Measurements from ENCODE around the gene CELSR1. TPM values are rescaled to one million over a fixed set of nuclear protein-coding genes. Genes with fewer than 3 reads are reported as not detected.

Gene CELSR1
- total RNA-seq, 2 experiments from 2014 or later, result 0.04 to 0.14 TPM

DNA sequence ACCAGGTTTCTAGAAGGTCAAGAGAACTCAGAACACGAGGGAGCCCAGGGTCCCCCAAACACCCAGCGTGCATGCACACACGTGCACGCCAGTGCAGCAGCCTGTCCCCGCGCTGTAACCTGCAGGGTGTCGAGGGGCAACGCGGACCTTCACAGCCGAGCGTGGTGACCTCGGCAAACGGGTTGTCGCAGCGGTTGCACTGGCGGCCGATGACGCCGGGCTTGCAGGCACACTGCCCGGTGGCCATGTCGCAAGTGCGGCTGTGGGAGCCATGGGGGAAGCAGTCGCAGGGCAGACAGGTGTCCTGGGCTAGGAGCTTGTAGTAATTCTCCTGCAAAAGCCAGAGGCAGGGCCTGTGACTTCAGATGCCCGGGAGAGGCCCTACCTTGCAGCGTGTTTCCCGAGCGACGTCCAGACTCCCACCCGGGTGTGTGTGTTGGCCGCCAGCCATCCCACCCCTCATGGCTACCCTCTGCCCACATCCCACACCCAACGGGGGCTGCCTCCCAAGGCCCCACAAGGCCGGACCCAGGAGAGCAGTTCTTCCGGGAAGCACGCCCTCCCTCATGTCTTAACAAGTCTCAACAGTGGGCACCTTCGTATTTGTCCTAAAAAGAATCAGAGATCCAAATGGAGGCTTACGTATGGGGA, 145.8 kb downstream of the CELSR1 start:
- Mint-ChIP-seq H3K27ac (no peak overlapping the region), H3K9me3 (no peaks in the 10 kb centered on the region), H3K4me1 (peaks cover 6% of the 10 kb centered on the region), H3K27me3 (no peaks in the 10 kb centered on the region), H3K36me3 (no peaks in the 10 kb centered on the region), H3K4me3 (no peak overlapping the region)
- DNase-seq, result no peak

DNA sequence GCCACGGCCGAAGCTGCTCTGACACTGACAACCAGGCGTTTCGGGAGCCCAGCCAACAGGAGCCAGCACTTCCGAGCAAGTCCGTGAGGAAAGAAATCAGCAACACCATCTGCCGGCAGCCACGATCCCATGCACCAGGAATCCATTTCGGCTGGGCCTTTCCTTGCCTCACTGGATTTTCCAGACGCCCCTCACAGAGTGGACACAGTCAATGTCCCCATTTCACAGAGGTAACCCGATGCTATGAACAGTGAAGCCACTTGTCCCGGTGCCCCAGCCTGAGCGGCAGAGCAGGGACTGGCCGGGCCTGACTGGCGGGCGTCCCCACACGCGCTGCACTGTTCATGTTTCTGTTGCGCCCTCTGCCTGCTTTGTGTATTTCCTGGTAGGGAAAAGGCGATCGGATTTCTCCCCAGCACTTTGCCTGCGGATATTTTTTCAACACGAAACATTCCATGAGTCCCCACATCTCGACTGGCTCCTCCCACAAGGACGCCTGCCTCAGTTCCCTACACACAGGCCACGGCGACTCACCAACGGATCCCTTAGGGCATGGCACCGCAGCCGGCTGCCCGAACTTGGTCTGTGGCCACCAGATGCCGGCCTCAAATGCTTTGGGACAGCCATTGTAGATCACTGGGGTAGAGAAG, 146.6 kb downstream of the CELSR1 start:
- no peaks in the 10 kb centered on the region for H3K9me3 Mint-ChIP-seq
- no peak for DNase-seq
- no peak overlapping the region for H3K27ac Mint-ChIP-seq
- H3K36me3 Mint-ChIP-seq, result no peaks in the 10 kb centered on the region
- peaks cover 6% of the 10 kb centered on the region for H3K4me1 Mint-ChIP-seq
- H3K27me3 Mint-ChIP-seq, result no peaks in the 10 kb centered on the region
- H3K4me3 Mint-ChIP-seq, result no peak overlapping the region

DNA sequence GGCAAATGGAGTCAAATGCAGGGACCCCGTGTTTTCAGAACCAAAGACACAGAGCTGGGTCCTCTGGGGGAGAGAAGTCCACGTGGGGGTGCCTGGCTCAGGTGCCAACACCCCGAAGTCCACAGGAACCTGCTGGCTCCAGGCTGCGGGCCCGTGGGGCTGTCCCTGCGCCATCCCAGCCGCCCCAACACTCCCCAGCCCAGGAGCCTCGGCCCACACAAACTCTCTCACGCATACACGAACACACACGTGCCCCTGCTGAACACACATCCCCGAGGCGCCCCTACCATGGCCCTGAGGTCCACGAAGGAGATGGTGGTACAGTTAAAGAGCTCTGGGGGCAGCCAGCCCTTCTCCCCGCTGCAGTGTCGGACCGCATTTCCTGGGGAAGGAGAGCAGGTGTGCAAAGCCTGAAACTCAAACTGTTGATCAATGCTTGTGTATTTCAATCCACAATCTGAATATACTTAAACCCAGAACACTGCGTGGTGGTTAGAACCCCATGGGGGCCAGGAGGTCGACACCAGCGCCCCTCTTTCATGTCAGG, 147.2 kb downstream of the CELSR1 start:
- no peak for DNase-seq
- Mint-ChIP-seq H3K27ac (no peak overlapping the region), H3K4me3 (no peak overlapping the region), H3K36me3 (no peaks in the 10 kb centered on the region), H3K27me3 (no peaks in the 10 kb centered on the region), H3K4me1 (peaks cover 6% of the 10 kb centered on the region), H3K9me3 (no peaks in the 10 kb centered on the region)

DNA sequence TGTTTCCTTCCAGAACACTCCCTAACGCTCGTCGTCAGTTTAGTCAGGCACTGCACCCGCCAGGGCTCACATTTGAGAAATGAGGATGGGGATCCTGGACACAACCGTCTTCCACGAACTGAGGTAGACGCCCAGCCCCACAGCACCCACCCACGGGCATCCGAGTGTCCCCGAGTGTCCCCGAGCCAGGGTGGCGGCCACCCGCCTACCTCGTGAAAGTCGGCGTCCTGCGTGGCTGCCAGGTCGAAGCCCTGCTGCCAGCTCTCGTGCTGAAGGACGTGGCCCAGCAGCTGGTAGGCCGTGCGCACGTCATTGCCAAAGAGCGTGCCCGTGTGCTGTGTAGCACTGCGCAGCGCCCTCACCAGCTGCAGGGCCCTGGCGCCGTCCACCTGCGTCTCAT, 148.3 kb downstream of the CELSR1 start:
- Mint-ChIP-seq H3K27ac (no peak overlapping the region), H3K27me3 (no peaks in the 10 kb centered on the region), H3K4me3 (no peak overlapping the region), H3K36me3 (no peaks in the 10 kb centered on the region), H3K4me1 (peaks cover 5% of the 10 kb centered on the region), H3K9me3 (no peaks in the 10 kb centered on the region)
- DNase-seq, result no peak

DNA sequence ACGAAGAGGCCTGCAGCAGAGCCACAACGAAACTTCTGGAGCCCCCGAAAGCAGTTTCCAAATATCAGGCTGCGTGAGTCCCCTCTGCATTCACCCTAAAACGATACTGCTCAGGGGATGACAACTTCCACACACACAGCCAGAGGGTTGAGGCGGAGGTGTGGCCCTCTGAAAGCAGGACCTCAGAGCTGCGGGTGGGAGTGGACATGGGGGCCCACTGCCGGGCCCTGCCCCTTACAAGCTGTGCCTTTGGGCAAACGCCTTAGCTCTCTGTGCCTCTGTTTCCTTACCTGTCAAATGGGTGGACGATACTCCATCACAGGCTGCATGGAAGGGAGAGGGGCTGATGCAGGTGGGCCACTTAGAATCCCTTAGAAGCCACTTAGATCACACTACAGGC, 148.8 kb downstream of the CELSR1 start:
- no peaks in the 10 kb centered on the region for H3K36me3 Mint-ChIP-seq
- no peak overlapping the region for H3K27ac Mint-ChIP-seq
- H3K27me3 Mint-ChIP-seq, result no peaks in the 10 kb centered on the region
- no peaks in the 10 kb centered on the region for H3K9me3 Mint-ChIP-seq
- DNase-seq, result no peak
- H3K4me1 Mint-ChIP-seq, result peaks cover under 1% of the 10 kb centered on the region
- no peak overlapping the region for H3K4me3 Mint-ChIP-seq

DNA sequence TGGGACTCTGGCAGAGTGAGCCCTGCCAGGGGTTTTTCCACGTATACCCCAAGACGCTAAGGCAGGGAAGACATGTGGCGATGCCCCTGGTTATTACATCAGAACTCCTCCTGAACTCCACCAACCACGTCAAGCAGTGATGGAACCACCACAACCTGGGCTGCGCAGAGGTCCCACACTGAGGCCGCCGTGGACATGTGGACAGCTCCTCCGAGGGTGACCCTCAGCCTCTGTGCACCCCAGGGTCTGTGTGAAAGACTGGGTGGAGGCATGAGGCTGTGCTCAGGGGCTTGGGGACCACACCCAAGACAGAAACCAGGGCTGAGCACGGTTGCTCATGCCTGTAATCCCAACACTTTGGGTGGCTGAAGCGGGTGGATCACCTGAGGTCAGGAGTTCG, 149.7 kb downstream of the CELSR1 start:
- Mint-ChIP-seq H3K4me3 (no peak overlapping the region), H3K36me3 (no peaks in the 10 kb centered on the region), H3K27me3 (no peaks in the 10 kb centered on the region), H3K4me1 (no peaks in the 10 kb centered on the region), H3K9me3 (no peaks in the 10 kb centered on the region), H3K27ac (no peak overlapping the region)
- DNase-seq, result no peak

DNA sequence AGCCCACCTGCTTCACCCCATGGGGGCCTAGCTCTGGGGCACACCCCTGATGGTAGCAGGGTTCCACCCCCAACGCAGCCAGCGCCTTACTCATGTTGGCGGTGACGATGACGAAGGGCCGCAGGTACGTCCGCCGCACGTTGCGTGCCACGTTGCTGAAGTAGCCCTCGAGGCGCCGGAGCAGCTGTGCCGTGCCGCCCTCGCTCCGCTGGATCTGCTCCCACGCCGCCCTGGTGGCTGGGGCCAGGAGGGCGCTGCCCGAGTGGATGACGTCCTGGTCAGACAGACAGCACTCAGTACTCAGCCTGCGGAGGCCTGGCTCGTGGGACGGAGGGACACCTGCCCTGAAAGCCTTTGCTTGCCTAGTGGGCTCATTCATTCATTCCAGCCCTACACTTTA, 151.1 kb downstream of the CELSR1 start:
- Mint-ChIP-seq H3K27me3 (no peaks in the 10 kb centered on the region), H3K4me1 (no peaks in the 10 kb centered on the region), H3K27ac (no peak overlapping the region), H3K36me3 (no peaks in the 10 kb centered on the region), H3K4me3 (no peak overlapping the region), H3K9me3 (no peaks in the 10 kb centered on the region)
- DNase-seq, result no peak

DNA sequence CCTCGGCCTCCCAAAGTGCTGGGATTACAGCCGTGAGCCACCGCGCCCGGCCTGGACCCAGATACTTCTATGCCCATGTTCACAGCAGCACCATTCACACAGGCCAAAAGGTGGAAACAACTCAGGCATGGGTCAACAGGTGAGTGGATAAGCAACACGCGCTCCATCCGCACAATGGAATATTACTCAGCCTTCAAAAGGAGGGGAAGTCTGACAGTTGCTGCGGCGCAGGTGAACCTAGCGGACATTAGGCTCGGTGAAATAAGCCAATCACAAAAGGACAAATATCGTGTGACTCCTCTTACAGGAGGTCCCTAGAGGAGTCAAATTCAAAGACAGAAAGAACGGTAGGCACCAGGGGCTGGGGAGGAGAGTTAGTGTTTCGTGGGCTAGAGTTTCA, 154.9 kb downstream of the CELSR1 start:
- no peak overlapping the region for H3K4me3 Mint-ChIP-seq
- H3K36me3 Mint-ChIP-seq, result no peaks in the 10 kb centered on the region
- DNase-seq, result no peak
- H3K4me1 Mint-ChIP-seq, result no peaks in the 10 kb centered on the region
- H3K9me3 Mint-ChIP-seq, result no peaks in the 10 kb centered on the region
- H3K27ac Mint-ChIP-seq, result no peak overlapping the region
- no peaks in the 10 kb centered on the region for H3K27me3 Mint-ChIP-seq

DNA sequence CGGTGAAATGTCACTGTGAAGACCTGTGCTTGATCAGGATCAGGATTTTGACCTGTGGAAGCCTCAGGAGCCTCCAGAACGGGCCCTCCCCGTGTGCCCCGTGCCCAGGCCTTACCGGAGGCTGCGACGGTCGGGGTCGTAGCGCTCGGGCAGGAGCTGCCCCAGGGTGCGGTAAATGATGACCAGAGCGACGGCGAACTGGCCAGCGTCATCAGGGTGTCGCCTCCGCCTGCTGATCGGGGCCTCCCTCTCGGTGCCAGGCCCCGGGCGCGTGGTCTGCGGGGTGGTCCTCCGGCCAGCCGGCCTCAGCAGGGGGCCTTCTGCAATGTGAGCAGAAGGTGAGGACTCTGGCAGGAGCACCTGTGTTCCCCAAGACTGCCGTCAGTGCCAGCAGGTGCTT, 155.7 kb downstream of the CELSR1 start:
- Mint-ChIP-seq H3K9me3 (peaks cover 1% of the 10 kb centered on the region), H3K27me3 (no peaks in the 10 kb centered on the region), H3K27ac (no peak overlapping the region), H3K4me1 (no peaks in the 10 kb centered on the region), H3K36me3 (no peaks in the 10 kb centered on the region), H3K4me3 (no peak overlapping the region)
- DNase-seq, result no peak

DNA sequence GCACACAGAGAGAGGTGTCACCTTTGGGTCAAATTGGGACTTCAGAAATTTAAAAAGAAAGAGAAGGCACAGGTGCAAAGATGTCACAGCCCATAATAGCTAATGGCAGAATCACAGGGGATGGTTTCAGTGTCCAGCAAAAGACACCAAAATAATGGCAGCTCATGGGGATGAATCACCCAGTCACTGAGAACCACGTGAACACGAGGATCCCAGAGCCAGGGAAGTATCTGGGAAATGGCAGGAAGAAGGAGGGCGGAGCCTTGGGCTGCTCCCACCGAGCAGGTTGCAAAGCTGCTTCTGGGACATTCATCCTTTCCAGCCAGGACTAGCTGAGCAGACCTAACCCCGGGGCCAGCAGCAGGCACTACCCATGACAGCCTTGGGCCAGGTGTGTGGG, 156.3 kb downstream of the CELSR1 start:
- Mint-ChIP-seq H3K36me3 (no peaks in the 10 kb centered on the region), H3K9me3 (peaks cover 4% of the 10 kb centered on the region), H3K4me3 (no peak overlapping the region), H3K27ac (no peak overlapping the region), H3K4me1 (no peaks in the 10 kb centered on the region), H3K27me3 (no peaks in the 10 kb centered on the region)
- DNase-seq, result no peak

DNA sequence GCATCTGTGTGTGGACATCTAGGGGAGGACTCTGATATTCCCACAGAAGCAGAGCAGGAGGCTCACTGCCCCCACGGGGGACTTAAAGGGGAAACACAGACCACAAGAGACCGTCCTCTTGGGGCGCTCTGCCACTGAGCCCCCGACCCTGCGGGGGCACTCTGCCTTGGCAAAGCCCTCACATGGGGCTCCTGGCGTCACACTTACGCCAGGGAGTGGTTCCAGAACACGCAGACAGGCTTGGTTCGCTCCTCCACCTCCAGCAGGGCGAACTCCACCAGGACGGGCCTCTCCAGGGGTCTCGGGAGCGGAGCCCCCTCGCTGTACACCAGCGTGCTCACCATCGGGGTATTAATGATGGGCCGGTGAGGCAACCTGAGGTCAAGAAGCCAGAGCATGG, 156.8 kb downstream of the CELSR1 start:
- Mint-ChIP-seq H3K36me3 (peaks cover 2% of the 10 kb centered on the region), H3K27me3 (no peaks in the 10 kb centered on the region), H3K4me1 (no peaks in the 10 kb centered on the region), H3K9me3 (peaks cover 9% of the 10 kb centered on the region), H3K27ac (no peak overlapping the region), H3K4me3 (no peak overlapping the region)
- DNase-seq, result no peak

DNA sequence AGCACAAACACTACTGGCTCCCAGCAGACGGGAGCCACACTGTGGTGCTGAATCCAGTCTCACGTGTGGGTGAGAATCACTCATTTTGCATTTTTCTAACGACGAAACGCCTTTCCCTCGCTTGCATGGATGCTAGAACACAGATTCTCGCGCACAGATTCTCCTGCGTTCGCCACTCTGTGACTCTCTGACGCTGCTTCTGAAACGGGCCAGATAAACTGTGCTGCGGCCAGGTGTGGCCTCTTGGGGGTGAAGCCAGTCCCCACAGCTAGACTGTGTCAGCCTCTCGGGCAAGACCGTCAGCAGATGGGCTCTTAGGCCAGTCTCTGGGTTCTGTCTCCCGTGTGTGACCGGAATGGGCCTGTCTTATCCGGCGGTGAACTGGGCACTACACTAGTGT, 157.4 kb downstream of the CELSR1 start:
- H3K9me3 Mint-ChIP-seq, result peaks cover 13% of the 10 kb centered on the region
- H3K27ac Mint-ChIP-seq, result no peak overlapping the region

DNA sequence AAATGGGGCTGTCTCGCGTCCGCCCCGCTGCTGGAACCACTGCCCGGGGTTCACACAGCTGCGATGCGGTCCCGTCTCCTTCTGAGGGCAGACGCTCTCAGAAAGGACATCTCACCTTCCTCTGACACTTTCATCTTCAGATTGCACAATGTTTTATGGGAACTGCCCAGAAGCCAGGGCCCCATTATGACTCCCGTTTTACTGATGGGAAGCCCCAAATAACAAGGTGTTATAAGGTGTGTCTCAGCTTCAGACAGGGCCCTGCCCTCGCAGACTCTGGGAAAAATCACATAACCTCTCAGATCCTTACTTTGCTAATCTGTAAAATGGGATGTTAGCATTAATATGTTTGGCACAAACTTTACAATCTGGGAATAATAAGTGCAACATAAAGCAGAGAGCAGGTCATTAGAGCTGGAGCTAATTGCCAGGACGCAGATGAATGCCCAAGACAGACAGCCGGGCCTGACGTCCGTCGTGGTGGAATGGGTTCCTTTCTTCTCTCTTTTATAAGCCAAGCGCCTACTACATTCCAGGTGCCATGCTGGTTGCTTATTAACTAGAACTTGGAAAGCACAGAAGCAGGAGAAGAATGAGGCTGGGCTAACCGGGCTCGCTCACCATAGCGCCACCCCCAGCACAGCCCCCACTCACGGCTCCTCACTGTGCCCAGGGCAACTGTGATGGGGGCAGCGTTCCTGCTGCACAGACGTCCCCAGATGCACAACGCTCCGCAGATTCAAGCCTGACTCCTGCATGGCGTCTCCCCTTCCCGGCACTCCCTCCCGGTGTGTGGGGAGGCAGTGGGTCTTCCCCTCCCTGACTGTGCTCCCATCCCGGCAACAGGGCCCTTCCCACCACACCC, 158.1 kb downstream of the CELSR1 start:
- H3K4me1 Mint-ChIP-seq, result peaks cover 3% of the 10 kb centered on the region
- DNase-seq, result no peak
- H3K27me3 Mint-ChIP-seq, result peaks cover 3% of the 10 kb centered on the region
- H3K9me3 Mint-ChIP-seq, result peaks cover 14% of the 10 kb centered on the region
- H3K27ac Mint-ChIP-seq, result no peak overlapping the region
- peaks cover 5% of the 10 kb centered on the region for H3K36me3 Mint-ChIP-seq
- no peak overlapping the region for H3K4me3 Mint-ChIP-seq

More for the DNA sequence above, 157.4 kb downstream of the CELSR1 start:
- Mint-ChIP-seq H3K4me1 (no peaks in the 10 kb centered on the region), H3K36me3 (peaks cover 4% of the 10 kb centered on the region), H3K27me3 (no peaks in the 10 kb centered on the region), H3K4me3 (no peak overlapping the region)
- DNase-seq, result no peak

DNA sequence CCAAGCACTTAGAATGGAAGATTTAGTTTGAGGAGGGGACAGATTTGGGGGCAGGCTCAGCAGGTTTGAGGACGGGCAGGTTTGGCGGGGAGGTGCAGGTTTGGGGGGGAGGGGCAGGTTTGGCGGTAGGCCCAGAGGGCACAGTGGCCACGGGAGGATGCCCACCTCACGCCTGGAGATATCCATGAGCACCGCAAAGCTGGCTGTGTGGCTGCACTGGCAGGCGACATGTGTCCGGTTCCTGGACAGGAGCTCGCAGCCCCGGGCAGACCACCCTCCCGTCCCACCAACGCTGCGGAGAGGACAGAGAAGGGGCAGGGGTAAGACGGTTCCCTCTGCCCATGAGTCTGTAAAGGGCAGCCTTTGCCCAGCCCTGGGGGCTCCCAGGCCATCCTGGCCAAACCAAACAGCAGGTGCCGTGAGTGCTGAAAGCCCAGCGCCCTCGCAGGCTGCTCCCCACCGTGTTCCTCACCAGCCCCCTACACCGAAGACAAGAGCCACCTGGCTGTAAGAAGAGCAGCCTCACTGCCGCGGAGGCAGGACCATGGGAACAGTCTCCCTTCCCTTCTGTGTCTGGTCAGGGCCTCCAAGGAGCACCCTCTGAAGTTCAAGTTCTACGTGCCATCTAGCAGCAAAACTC, 158.9 kb downstream of the CELSR1 start:
- peaks cover 14% of the 10 kb centered on the region for H3K9me3 Mint-ChIP-seq
- peaks cover 10% of the 10 kb centered on the region for H3K4me1 Mint-ChIP-seq
- H3K36me3 Mint-ChIP-seq, result peaks cover 5% of the 10 kb centered on the region
- no peak for DNase-seq
- H3K27me3 Mint-ChIP-seq, result peaks cover 7% of the 10 kb centered on the region
- no peak overlapping the region for H3K4me3 Mint-ChIP-seq
- no peak overlapping the region for H3K27ac Mint-ChIP-seq

Data from activated naive CD8-positive, alpha-beta T cell treated with anti-CD3 and anti-CD28 coated beads for 36 hours (primary cell).